ENCODE measurements around the gene ESYT2.
"Not testable (repeated sequence)": the region's sequence is repeated elsewhere in the genome, so short reads cannot be mapped to it uniquely, and the experiment has no call there.

GRCh38 chr7:158839177-158839576, 9.9 kb upstream of the ESYT2 start:
- not testable (repeated sequence) for TF ChIP-seq EZH2 (IDR thresholded peaks at IDR 0.05; ENCODE audit: borderline replicate concordance, low read depth, low read length, poor library complexity, severe bottlenecking); CTCF (conservative IDR thresholded peaks at IDR 0.05; ENCODE audit: low read depth, low read length)

Measured in A673 (cell line).